Mucosa of rectum (tissue), 2 donors: ENCODE measurements around the gene NCAM1.

Experiments used
- H3K27ac ChIP-seq, 2 donors: one replicate each; pipeline ENCODE4 v1.7.0; 2013; ENCODE audit warnings: inconsistent platforms in 2 of 2, low read depth in 2 of 2, low read length in 2 of 2
- H3K27me3 ChIP-seq, 2 donors: one replicate each; pipeline ENCODE4 v1.7.0; 2013; ENCODE audit warnings: low read length in 2 of 2; ENCODE audit not compliant: control insufficient read depth in 2 of 2, insufficient read depth in 2 of 2
- H3K36me3 ChIP-seq, 2 donors: one replicate each; pipeline ENCODE4 v1.7.0; 2013; ENCODE audit warnings: low read length in 2 of 2; ENCODE audit not compliant: control insufficient read depth in 2 of 2, insufficient read depth in 2 of 2
- H3K4me1 ChIP-seq, 2 donors: one replicate each; pipeline ENCODE4 v1.7.0; 2013; ENCODE audit warnings: low read length in 2 of 2, mild to moderate bottlenecking in 1 of 2; ENCODE audit not compliant: control insufficient read depth in 2 of 2, insufficient read depth in 2 of 2
- H3K4me3 ChIP-seq, 2 donors: one replicate each; pipeline ENCODE4 v1.7.0; 2013; ENCODE audit warnings: low read length in 2 of 2
- H3K9ac ChIP-seq, 2 donors: one replicate each; pipeline ENCODE4 v1.7.0; 2013; ENCODE audit warnings: low read length in 2 of 2, low read depth in 1 of 2, mild to moderate bottlenecking in 1 of 2
- H3K9me3 ChIP-seq, 2 donors: one replicate each; pipeline ENCODE4 v1.7.0; 2013; ENCODE audit warnings: low read length in 2 of 2; ENCODE audit not compliant: control insufficient read depth in 2 of 2
- donor health status: healthy.
- donor health status: Normal muscosa, but diverticular disease.

The NCAM1 gene

DNA sequence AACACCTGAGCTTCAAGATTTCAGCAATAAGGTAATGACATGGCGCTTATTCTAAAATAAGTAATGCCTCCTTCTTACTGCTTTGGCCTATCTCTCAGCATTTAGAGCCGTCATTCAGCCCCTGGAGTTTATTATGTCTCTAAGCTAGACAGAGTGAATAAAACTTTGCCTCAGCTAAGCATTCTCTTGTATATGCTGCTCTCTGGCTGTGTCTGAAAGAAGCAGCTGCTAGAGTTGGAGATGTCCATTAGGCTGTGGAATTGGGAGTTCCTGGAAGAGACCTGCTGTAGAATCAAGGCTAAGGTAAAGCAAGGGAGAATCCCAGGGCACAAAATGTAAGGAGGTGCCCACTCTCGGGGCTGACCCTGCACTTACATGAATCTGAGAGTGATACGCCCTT is 317.7 kb downstream of the NCAM1 start:
- no peak overlapping the region for H3K27ac ChIP-seq
- H3K27me3 ChIP-seq, result no peaks in the 10 kb centered on the region
- H3K9ac ChIP-seq, result no peak overlapping the region
- H3K36me3 ChIP-seq, result no peaks in the 10 kb centered on the region
- H3K9me3 ChIP-seq, result no peaks in the 10 kb centered on the region
- H3K4me1 ChIP-seq, result no peaks in the 10 kb centered on the region
- H3K4me3 ChIP-seq, result no peak overlapping the region

DNA sequence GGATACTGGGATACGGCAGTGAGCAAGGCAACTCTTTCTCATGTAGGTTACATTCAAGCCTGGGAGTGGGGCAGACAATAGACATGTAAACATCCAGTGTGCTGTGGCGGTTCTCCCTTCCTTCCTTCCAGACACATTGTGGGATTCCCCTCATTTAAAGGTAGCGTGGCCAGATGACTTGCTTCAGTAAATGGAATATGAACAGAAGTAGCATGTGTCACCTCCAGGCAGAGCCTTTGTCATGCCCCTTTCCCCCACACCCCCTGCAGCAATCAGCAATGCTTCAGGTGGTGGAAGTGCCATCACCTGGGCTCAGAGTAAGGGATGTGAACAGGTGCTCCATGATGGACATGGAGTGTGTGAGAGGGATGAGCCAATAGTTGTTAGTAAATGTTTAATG is 318.4 kb downstream of the NCAM1 start:
- no peak overlapping the region for H3K27ac ChIP-seq
- no peaks in the 10 kb centered on the region for H3K4me1 ChIP-seq
- H3K9ac ChIP-seq, result no peak overlapping the region
- no peaks in the 10 kb centered on the region for H3K9me3 ChIP-seq
- H3K27me3 ChIP-seq, result no peaks in the 10 kb centered on the region
- H3K36me3 ChIP-seq, result no peaks in the 10 kb centered on the region
- H3K4me3 ChIP-seq, result no peak overlapping the region

- no peak overlapping the region for H3K9ac ChIP-seq
- no peaks in the 10 kb centered on the region for H3K27me3 ChIP-seq
- H3K9me3 ChIP-seq, result no peaks in the 10 kb centered on the region
- H3K4me3 ChIP-seq, result no peak overlapping the region
- H3K4me1 ChIP-seq, result no peaks in the 10 kb centered on the region
- H3K36me3 ChIP-seq, result no peaks in the 10 kb centered on the region
- no peak overlapping the region for H3K27ac ChIP-seq
Measured at GRCh38 chr11:113281052-113281725, 320.0 kb downstream of the NCAM1 start.

DNA sequence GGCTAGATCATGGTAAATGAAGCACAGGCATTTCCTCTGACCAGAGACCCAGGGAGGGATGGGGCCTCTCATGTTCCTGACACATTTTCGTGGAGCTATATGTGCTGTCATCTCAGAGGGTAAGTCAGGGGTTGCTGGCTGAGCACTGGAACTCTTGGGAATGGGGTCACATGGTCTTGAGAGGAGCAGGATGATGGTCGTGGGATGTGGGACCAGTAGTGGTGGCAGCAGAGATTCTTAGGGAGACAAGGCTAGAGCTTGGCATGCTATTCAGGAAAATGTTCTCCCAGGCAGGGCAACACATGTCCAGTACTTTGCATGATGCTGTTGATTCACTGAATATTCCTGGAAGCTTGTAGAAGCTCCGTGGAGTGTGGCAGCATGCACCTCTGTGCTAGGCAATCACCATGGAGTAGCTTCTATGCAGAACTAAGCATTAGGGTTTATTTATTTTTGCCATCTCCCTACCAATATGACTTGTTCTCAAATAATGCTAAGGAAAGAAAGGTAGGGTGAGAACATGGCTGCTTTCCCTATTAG is 321.7 kb downstream of the NCAM1 start:
- no peak overlapping the region for H3K9ac ChIP-seq
- no peaks in the 10 kb centered on the region for H3K36me3 ChIP-seq
- H3K4me3 ChIP-seq, result no peak overlapping the region
- no peak overlapping the region for H3K27ac ChIP-seq
- no peaks in the 10 kb centered on the region for H3K4me1 ChIP-seq
- no peaks in the 10 kb centered on the region for H3K9me3 ChIP-seq
- no peaks in the 10 kb centered on the region for H3K27me3 ChIP-seq

- no peak overlapping the region for H3K9ac ChIP-seq
- H3K36me3 ChIP-seq, result no peaks in the 10 kb centered on the region
- no peak overlapping the region for H3K27ac ChIP-seq
- no peaks in the 10 kb centered on the region for H3K4me1 ChIP-seq
- H3K27me3 ChIP-seq, result no peaks in the 10 kb centered on the region
- no peaks in the 10 kb centered on the region for H3K9me3 ChIP-seq
- H3K4me3 ChIP-seq, result no peak overlapping the region
Measured at GRCh38 chr11:113283881-113284280, 322.7 kb downstream of the NCAM1 start.

DNA sequence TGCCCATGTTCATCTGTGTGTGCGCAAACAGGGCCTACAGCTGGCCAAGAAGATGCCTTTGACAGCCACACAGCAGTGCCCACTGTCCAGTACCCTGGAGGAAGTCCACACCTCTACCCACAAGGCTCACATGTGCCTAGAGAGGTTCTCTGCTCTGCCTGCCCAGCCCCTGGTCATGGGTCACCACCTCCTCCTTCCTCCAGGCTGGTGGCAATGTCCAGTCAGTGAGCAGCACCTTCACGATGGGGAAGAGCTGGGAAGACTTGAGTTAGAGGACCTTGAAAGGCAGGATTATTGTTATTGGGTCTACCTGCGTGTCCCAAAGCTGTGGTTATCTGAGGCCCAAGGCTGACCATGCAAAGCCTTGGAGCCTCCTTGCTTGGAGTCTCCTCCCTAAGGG is 324.8 kb downstream of the NCAM1 start:
- H3K9ac ChIP-seq, result no peak overlapping the region
- no peaks in the 10 kb centered on the region for H3K9me3 ChIP-seq
- H3K4me3 ChIP-seq, result no peak overlapping the region
- no peaks in the 10 kb centered on the region for H3K27me3 ChIP-seq
- H3K4me1 ChIP-seq, result no peaks in the 10 kb centered on the region
- H3K36me3 ChIP-seq, result no peaks in the 10 kb centered on the region
- H3K27ac ChIP-seq, result no peak overlapping the region

DNA sequence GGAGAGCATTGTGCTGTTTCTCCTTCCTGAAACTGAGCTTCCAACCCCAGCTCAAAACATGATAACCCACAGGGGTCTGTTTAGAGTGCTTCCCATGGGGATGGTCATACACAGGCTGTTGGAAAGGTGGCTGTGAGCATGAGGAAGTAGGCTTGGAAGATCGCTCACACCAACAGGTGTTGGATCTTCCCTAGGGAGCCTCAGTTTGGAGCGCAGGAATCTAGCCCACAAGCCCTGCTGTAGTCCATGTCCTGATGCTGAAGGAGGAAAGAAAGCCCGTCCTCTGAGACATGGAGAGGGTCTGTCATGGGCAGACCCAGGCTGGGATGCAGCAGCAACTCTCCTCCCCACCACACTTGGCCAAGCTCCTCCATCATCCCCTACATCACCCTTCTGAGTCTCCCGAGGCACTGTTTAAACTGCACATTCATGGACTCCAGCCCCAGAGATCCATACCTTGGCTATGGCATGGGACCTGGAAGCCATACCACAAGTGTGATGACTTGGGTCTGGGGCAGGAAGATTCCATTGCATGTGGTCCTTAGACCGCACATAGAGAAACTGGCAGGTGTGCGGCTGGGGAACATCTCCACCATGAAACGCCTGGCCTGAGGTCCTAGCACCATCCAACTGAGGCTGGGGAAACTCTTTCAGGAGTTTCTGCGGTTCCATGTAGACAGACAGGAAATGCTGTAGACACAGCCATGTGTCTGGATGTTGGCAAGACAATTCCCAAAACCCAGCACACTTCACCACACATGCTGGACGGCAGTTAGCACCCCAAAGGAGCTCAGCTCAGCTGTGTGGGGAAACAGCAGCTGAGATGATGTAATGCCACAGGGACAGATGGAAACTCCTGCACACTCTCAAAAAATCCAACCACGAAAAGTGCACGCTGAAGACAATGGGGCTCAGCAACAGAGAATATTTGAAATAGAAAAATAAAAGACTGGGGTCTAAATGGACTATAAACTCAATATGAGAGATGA is 325.6 kb downstream of the NCAM1 start:
- Histone ChIP-seq H3K4me3 (no peak overlapping the region), H3K36me3 (no peaks in the 10 kb centered on the region), H3K27ac (no peak overlapping the region), H3K9me3 (no peaks in the 10 kb centered on the region), H3K4me1 (no peaks in the 10 kb centered on the region), H3K9ac (no peak overlapping the region), H3K27me3 (no peaks in the 10 kb centered on the region)

GRCh38 chr11:113287801-113288200 is 326.6 kb downstream of the NCAM1 start:
- Histone ChIP-seq H3K27ac (no peak overlapping the region), H3K4me1 (no peaks in the 10 kb centered on the region), H3K9ac (no peak overlapping the region), H3K9me3 (no peaks in the 10 kb centered on the region), H3K4me3 (no peak overlapping the region), H3K27me3 (no peaks in the 10 kb centered on the region), H3K36me3 (no peaks in the 10 kb centered on the region)

DNA sequence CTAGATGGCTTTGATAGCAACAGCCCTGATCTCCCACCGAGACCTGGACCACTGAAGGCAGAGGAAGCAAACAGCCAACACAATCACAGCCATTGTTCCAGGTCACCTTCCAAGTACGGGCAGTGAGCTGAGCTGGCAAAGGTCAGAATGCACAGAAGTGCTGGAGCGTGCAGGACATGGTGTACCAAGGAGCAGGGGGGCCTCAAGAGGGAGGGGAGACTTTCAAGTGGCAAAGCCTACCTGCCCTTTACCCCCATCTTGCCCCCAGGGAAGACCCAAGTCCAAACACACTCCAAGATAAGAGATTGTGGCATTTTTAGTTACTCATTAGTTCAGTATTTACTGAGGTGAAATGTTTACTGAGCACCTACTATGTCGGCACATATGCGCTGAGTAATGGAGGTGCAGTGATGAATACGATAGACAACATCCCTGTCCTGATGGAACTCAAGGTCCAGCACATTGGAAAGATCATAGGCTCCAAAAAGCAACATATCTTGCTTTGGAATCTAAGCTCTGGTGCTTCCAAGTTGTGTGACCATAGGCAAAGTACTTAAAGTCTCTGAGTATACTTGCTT is 327.2 kb downstream of the NCAM1 start:
- Histone ChIP-seq H3K9me3 (no peaks in the 10 kb centered on the region), H3K27ac (no peak overlapping the region), H3K9ac (no peak overlapping the region), H3K4me3 (no peak overlapping the region), H3K27me3 (no peaks in the 10 kb centered on the region), H3K36me3 (no peaks in the 10 kb centered on the region), H3K4me1 (no peaks in the 10 kb centered on the region)
